Endothelial cell of umbilical vein (primary cell): ENCODE measurements around the gene RPS19. TPM values are rescaled to one million over a fixed set of nuclear protein-coding genes. Genes with fewer than 3 reads are reported as not detected.

Experiments
- BruUV-seq: library from RNA; stranded (reverse); fragments of 400-500 nt; replicated peaks from 2 replicates; lab custom pipeline; 2021; lab: Mats Ljungman, UMichigan
- CTCF ChIA-PET: fragments of 300-600, 350-600 bp; sonication (Branson Sonifier 250); formaldehyde crosslinking; loops from one replicate; lab custom pipeline; 2021; ENCODE audit warnings: antibody characterized with exemption, inconsistent platforms; lab: Charles Lee
- POLR2A ChIA-PET: fragments of 300-600, 350-600 bp; sonication (Branson Sonifier 250); formaldehyde crosslinking; loops from one replicate; lab custom pipeline; 2021; ENCODE audit warnings: antibody characterized with exemption, inconsistent platforms; lab: Charles Lee
- DNase-seq: peaks from one replicate; pipeline ENCODE4 v3.0.0-alpha.2; 2011; ENCODE audit warnings: low read depth, low spot score
- FAIRE-seq: peaks from 2 replicates; lab custom pipeline; 2011; peaks lifted over from hg19 to GRCh38; lab: Jason Lieb, UNC
- H2AFZ ChIP-seq: 2 replicates; pipeline ENCODE4 v1.6.0; 2012; ENCODE audit warnings: low read depth, low read length, control low read depth, inconsistent platforms
- H3K27ac ChIP-seq: 2 replicates; pipeline ENCODE4 v1.5.1; 2011; ENCODE audit warnings: low read depth, mild to moderate bottlenecking, control low read depth, low read length, moderate library complexity; ENCODE audit not compliant: insufficient read depth
- H3K27me3 ChIP-seq, 2 experiments: 2 replicates each; pipeline versions ENCODE4 v1.6.0 to v1.6.1; 2011; ENCODE audit warnings: low read length in 2 of 2, mixed read lengths in 1 of 2; ENCODE audit not compliant: control insufficient read depth in 2 of 2, insufficient read depth in 2 of 2
- H3K36me3 ChIP-seq, 2 experiments: 2 replicates in 1 of 2; 3 replicates in 1 of 2; pipeline ENCODE4 v1.5.1; 2011; ENCODE audit warnings: low read length in 2 of 2, mild to moderate bottlenecking in 1 of 2, moderate library complexity in 1 of 2; ENCODE audit not compliant: control insufficient read depth in 2 of 2, insufficient read depth in 2 of 2; ENCODE audit errors: extremely low read depth in 1 of 2
- H3K4me1 ChIP-seq: 3 replicates; pipeline ENCODE4 v1.5.1; 2011; ENCODE audit warnings: mild to moderate bottlenecking, low read length; ENCODE audit not compliant: control insufficient read depth, insufficient read depth; ENCODE audit errors: extremely low read depth
- H3K4me2 ChIP-seq: 2 replicates; pipeline ENCODE4 v1.6.1; 2011; ENCODE audit warnings: low read length, control low read depth, mixed read lengths; ENCODE audit not compliant: insufficient read depth
- H3K4me3 ChIP-seq, 3 experiments: fragments of 200-600 bp in 1 of 3; sonication (generic), shearing (Covaris generic) in 1 of 3; replicated peaks in 1 of 3; 2 replicates each; pipeline ENCODE4 v1.5.1; 2011 to 2016; ENCODE audit warnings: control low read depth in 3 of 3, low read length in 3 of 3, mild to moderate bottlenecking in 2 of 3, inconsistent platforms in 1 of 3, low read depth in 1 of 3, moderate library complexity in 1 of 3; ENCODE audit not compliant: insufficient read depth in 1 of 3
- H3K79me2 ChIP-seq: 2 replicates; pipeline ENCODE4 v1.6.0; 2012; ENCODE audit warnings: low read length, inconsistent platforms; ENCODE audit not compliant: control insufficient read depth, insufficient read depth
- H3K9ac ChIP-seq: replicated peaks from 2 replicates; pipeline ENCODE3; 2011; ENCODE audit warnings: low read length, control low read depth; ENCODE audit not compliant: insufficient read depth; ENCODE audit errors: extremely low read depth
- H3K9me1 ChIP-seq: replicated peaks from 3 replicates; pipeline ENCODE4 v1.6.0; 2011; ENCODE audit warnings: mild to moderate bottlenecking, low read length; ENCODE audit not compliant: control insufficient read depth, insufficient read depth; ENCODE audit errors: extremely low read depth
- H3K9me3 ChIP-seq: replicated peaks from 2 replicates; pipeline ENCODE4 v1.5.1; 2012; ENCODE audit warnings: low read length, inconsistent platforms; ENCODE audit not compliant: control insufficient read depth, insufficient read depth
- H4K20me1 ChIP-seq: replicated peaks from 2 replicates; pipeline ENCODE3; 2011; ENCODE audit warnings: mild to moderate bottlenecking, low read length; ENCODE audit not compliant: control insufficient read depth, insufficient read depth; ENCODE audit errors: extremely low read depth
- EZH2 ChIP-seq: IDR thresholded peaks from 2 replicates; pipeline ENCODE4 v1.6.1; 2012; ENCODE audit warnings: borderline replicate concordance, low read depth, mild to moderate bottlenecking, moderate library complexity, low read length, inconsistent platforms; ENCODE audit not compliant: severe bottlenecking
- JUN ChIP-seq: IDR thresholded peaks from 2 replicates; pipeline ENCODE4 v1.6.1; 2011; ENCODE audit warnings: borderline replicate concordance, low read depth; ENCODE audit not compliant: insufficient read length, insufficient read depth
- dilution Hi-C: fragments of 300-500 bp; cut with MboI; formaldehyde crosslinking; loops from one replicate; pipeline ENCODE4 v1.15.0; 2019; ENCODE audit warnings: low sequenced_read_pairs; ENCODE audit not compliant: extremely low pct_ligation_motif_present
- intact Hi-C: fragments of 100-400 bp; cut with micrococcal nuclease; formaldehyde crosslinking; loops from one replicate; pipeline ENCODE4 v1.10.0; 2022
- polyA plus RNA-seq, 4 experiments: library from polyadenylated mRNA; depleted of rRNA in 3 of 4; stranded (reverse) in 3 of 4; unstranded in 1 of 4; fragments of >200 nt; gene quantifications; 2 replicates each; pipeline versions ENCODE4 v1.2.1 to v1.2.3, GENCODE V29; 2011 to 2012; ENCODE audit warnings: missing spikeins in 1 of 4
- total RNA-seq: library from RNA; stranded (reverse); gene quantifications from 2 replicates; pipeline ENCODE4 v1.2.3, GENCODE V29; 2021

RPS19 gene
- total and polyA plus RNA-seq, 2 donors (not counting 3 experiments of a cell fraction or from before 2014, with no cell fraction given) = 2,234 to 4,353 TPM

DNA sequence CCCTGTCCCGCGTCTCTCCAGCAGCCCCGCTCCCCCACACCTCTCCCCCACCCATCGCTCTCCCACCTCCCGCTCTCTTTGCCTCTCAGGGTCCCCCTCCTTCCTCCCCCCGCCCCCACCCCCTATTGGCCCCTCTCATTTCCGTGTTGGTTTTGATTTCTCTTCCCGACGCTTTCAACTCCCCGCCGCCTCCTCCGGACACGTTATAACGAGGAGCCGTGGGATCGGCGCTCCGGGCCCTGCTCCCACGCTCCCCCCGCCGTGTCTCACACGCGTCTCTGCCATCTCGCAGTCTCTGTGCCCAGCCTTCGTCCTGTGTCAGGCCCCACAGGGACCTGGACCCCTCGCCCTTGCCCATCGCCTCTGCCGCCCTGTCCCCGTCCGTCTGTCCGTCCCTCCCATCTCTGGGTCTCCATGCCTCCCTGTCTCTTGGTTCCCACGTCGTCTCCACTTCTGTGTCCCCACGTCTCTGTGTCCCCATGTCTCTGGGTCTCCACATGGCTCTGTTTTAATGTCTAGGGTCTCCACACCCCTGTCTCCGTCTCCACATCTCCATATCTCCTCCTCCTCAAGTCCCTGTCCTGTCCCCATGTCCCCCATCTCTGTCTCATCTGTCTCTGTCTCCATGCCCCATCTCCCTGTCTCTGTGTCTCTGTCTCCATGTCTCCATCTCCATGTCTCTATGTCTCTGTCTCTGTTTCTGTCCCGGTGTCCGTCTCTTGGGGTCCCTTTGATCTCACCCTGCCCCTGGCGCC, 55.1 kb downstream of the RPS19 start:
- H2AFZ ChIP-seq = no peak overlapping the region
- FAIRE-seq = no peak
- dilution Hi-C loops = no loop called here

DNA sequence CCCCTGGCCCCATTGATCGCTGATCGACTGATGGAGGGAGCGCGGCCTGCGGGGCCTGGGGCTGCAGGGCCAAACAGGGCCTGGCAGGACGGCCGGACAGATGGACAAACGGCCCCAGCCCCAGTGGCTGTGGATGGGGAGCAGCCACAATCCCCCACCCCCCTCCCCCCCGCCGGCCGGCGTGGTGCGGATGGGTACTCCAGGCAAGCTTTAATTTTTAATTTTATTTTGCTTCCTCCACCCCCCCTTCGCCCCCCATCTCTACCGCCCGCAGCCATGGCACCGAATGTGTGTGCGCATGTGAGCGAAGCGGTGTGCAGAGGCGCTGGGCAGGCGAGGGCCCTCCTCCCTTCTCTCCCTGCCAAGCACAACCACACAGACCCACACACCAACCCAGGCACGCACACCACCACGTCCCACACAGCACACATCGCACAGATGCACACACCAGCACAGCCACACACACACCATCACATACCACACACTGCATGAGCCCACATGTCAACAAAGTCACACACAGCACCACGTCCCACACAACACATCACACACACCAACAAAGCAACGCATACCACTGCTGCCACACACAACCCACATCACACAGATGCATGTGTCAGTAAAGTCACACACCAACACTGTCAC, 55.8 kb downstream of the RPS19 start:
- no peaks in the 10 kb centered on the region for H3K79me2 ChIP-seq
- H3K36me3 ChIP-seq = no peaks in the 10 kb centered on the region
- intact Hi-C loops = no loop called here
- H3K9me3 ChIP-seq = no peaks in the 10 kb centered on the region
- H3K4me3 ChIP-seq = no peak overlapping the region
- H2AFZ ChIP-seq = no peak overlapping the region
- no peaks in the 10 kb centered on the region for H3K9me1 ChIP-seq
- peak; percentile 2 for TF ChIP-seq EZH2
- no peak for TF ChIP-seq JUN
- dilution Hi-C loops = no loop called here
- ChIA-PET CTCF (no interaction called here), POLR2A (no interaction called here)
- BruUV-seq = no TSS peak
- H3K4me1 ChIP-seq = no peaks in the 10 kb centered on the region
- no peak overlapping the region for H3K27ac ChIP-seq
- peaks cover 54 to 61% of the 10 kb centered on the region in 2 experiments for H3K27me3 ChIP-seq
- no peak for FAIRE-seq
- H3K4me2 ChIP-seq = no peak overlapping the region
- no peak for DNase-seq
- no peak overlapping the region for H3K9ac ChIP-seq
- H4K20me1 ChIP-seq = no peaks in the 10 kb centered on the region

More for the DNA sequence above, 55.1 kb downstream of the RPS19 start:
- no peaks in the 10 kb centered on the region for H4K20me1 ChIP-seq
- no peak overlapping the region for H3K4me2 ChIP-seq
- no peak overlapping the region for H3K9ac ChIP-seq
- BruUV-seq = no TSS peak
- intact Hi-C loops = no loop called here
- H3K4me3 ChIP-seq = no peak overlapping the region
- TF ChIP-seq JUN (no peak), EZH2 (peak; percentile 67)
- no peaks in the 10 kb centered on the region for H3K9me1 ChIP-seq
- H3K27ac ChIP-seq = no peak overlapping the region
- ChIA-PET POLR2A (no interaction called here), CTCF (no interaction called here)
- no peak for DNase-seq
- H3K4me1 ChIP-seq = no peaks in the 10 kb centered on the region
- H3K27me3 ChIP-seq = peaks cover 50 to 57% of the 10 kb centered on the region in 2 experiments
- H3K9me3 ChIP-seq = no peaks in the 10 kb centered on the region
- H3K79me2 ChIP-seq = no peaks in the 10 kb centered on the region
- H3K36me3 ChIP-seq = no peaks in the 10 kb centered on the region
